MCF 10A (cell line): ENCODE results near the gene ZBTB12. TPM values are rescaled to one million over a fixed set of nuclear protein-coding genes. Genes with fewer than 3 reads are reported as not detected.

ENCODE experiments used
- BruUV-seq: library from RNA; stranded (reverse); fragments of 400-500 nt; replicated peaks from 2 replicates; lab custom pipeline; 2021; lab: Mats Ljungman, UMichigan
- CTCF ChIA-PET: fragments of 300-600 bp; sonication (Branson Sonifier 250); formaldehyde crosslinking; extraction: SDS; loops from one replicate; lab custom pipeline; 2021; ENCODE audit warnings: antibody characterized with exemption, inconsistent platforms; lab: Yijun Ruan, JAX
- POLR2A ChIA-PET: fragments of 300-600, 350-650 bp; sonication (Branson Sonifier 250); formaldehyde crosslinking; extraction: SDS; loops from one replicate; lab custom pipeline; 2020; ENCODE audit warnings: antibody characterized with exemption, inconsistent platforms; lab: Yijun Ruan, JAX
- DNase-seq: peaks from one replicate; pipeline ENCODE4 v3.0.0-alpha.2; 2018; ENCODE audit not compliant: unreplicated experiment
- H3K27ac Mint-ChIP-seq: one replicate; pipeline ENCODE4 v1.8.0; 2022; ENCODE audit warnings: mild to moderate bottlenecking, low read depth, mixed read lengths; ENCODE audit not compliant: unreplicated experiment
- H3K27me3 Mint-ChIP-seq: one replicate; pipeline ENCODE4 v1.8.0; 2022; ENCODE audit warnings: mixed read lengths; ENCODE audit not compliant: insufficient read depth, unreplicated experiment
- H3K36me3 Mint-ChIP-seq: one replicate; pipeline ENCODE4 v1.8.0; 2022; ENCODE audit warnings: mild to moderate bottlenecking, moderate library complexity, mixed read lengths; ENCODE audit not compliant: insufficient read depth, unreplicated experiment
- H3K4me1 Mint-ChIP-seq: one replicate; pipeline ENCODE4 v1.8.0; 2022; ENCODE audit warnings: mixed read lengths; ENCODE audit not compliant: insufficient read depth, unreplicated experiment
- H3K4me3 Mint-ChIP-seq: one replicate; pipeline ENCODE4 v1.8.0; 2022; ENCODE audit warnings: mild to moderate bottlenecking, moderate library complexity, mixed read lengths; ENCODE audit not compliant: unreplicated experiment
- H3K9me3 Mint-ChIP-seq: one replicate; pipeline ENCODE4 v1.8.0; 2022; ENCODE audit warnings: mixed read lengths; ENCODE audit not compliant: unreplicated experiment
- CTCF ChIP-seq: fragments of 200-600 bp; IDR thresholded peaks from one replicate; pipeline ENCODE4 v1.8.0; 2022; ENCODE audit warnings: antibody characterized with exemption, mild to moderate bottlenecking; ENCODE audit not compliant: unreplicated experiment
- intact Hi-C: fragments of 100-400 bp; cut with micrococcal nuclease; formaldehyde crosslinking; loops from 2 replicates; pipeline ENCODE4 v1.14.1; 2022
- total RNA-seq: library from RNA; stranded (reverse); gene quantifications from 2 replicates; pipeline ENCODE4 v1.2.3, GENCODE V29; 2022

The ZBTB12 gene
- total RNA-seq, 1 experiment from 2014 or later, result 3.6 TPM

DNA sequence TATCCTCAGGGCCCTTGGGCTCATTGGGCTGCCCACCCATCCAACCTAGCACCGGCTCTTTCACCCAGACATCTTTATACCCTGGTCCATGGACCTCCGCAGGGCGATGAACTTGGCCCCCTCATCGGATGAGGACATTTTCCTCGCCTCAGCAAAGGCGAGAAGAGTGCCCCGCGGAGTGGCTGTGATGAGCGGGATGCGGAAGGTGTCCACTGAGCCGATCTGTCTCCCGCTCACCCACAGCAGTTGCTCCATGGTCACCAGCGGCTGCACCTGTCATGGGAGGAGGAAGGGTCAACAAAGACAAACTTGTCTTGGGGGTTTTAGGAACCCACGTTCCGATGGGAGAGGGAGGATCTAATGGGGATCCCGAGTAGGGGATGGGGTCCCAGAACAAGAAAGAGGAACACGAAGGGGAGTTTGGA lies 40.0 kb downstream of the ZBTB12 start:
- no TSS peak for BruUV-seq
- ChIA-PET CTCF (interaction anchor here (0.6 kb wide), 1 partner anchor 23 kb away, joined by 3 read pairs; no protein-coding TSS in a partner anchor), POLR2A (interaction anchor here (0.6 to 2.4 kb wide), 13 partner anchors 12 to 1079 kb away, joined by 3 to 32 read pairs (median 5); partner anchors contain the start of genes HSPA1B, LY6G6C and VARS1)
- intact Hi-C loops, result loop anchor here (2.0 kb wide), 1 partner anchor 47 kb away; the partner anchor contains the start of genes HSPA1A and HSPA1L
- DNase-seq, result no peak
- Mint-ChIP-seq H3K4me3 (peak overlapping the region; percentile 89), H3K4me1 (peaks cover 10% of the 10 kb centered on the region), H3K36me3 (peaks cover 38% of the 10 kb centered on the region), H3K27ac (peak overlapping the region; percentile 66), H3K9me3 (no peaks in the 10 kb centered on the region), H3K27me3 (no peaks in the 10 kb centered on the region)
- no peak for TF ChIP-seq CTCF

DNA sequence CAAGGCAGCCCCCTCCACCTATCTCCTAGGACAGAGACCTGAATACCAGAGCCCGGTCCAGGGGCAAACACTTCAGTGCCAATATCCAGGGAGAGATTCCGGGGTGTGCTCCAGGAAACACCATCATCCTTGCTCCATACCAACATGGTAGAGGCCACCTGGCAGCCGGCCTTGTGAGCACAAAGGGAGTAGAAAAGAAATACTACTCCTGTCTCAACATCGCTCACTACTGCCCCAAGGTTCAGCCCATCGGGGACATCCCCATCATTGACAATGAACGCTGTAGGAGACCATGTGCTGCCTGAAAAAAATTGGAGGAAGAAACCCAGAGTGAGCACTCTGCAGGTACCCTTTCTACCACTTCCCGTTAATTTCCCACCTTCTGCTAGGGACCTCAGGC lies 40.7 kb downstream of the ZBTB12 start:
- no peak overlapping the region for H3K27ac Mint-ChIP-seq
- no peaks in the 10 kb centered on the region for H3K9me3 Mint-ChIP-seq
- no peak overlapping the region for H3K4me3 Mint-ChIP-seq
- BruUV-seq, result no TSS peak
- no peak for DNase-seq
- ChIA-PET POLR2A (interaction anchor here (0.7 kb wide), 1 partner anchor 158 kb away, joined by 3 read pairs; the partner anchor contains the start of gene ABHD16A), CTCF (no interaction called here)
- peaks cover 10% of the 10 kb centered on the region for H3K4me1 Mint-ChIP-seq
- TF ChIP-seq CTCF, result no peak
- peaks cover 40% of the 10 kb centered on the region for H3K36me3 Mint-ChIP-seq
- intact Hi-C loops, result no loop called here
- H3K27me3 Mint-ChIP-seq, result no peaks in the 10 kb centered on the region

DNA sequence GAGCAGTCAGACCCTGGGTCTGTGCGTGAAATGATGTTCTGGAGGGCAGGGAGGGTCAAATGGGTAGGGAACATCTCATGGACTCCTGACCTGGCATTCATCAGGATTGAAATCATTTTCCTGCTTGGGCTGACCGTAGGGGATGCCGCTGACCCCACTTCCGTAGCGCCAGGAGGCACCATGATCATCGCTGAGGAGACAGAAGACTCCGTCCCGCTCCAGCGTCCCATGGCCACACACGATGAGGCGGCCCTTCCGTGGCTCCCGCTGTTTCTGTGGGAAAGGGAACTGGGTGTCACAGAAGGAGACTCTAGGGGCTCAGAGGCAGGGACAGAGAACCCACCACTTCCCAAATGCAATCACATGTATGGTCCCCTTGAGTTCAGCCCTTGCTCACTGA lies 41.5 kb downstream of the ZBTB12 start:
- H3K4me3 Mint-ChIP-seq, result no peak overlapping the region
- DNase-seq, result no peak
- no TSS peak for BruUV-seq
- intact Hi-C loops, result no loop called here
- peaks cover 40% of the 10 kb centered on the region for H3K36me3 Mint-ChIP-seq
- CTCF ChIA-PET, result no interaction called here
- POLR2A ChIA-PET, result interaction anchor here (0.5 to 0.7 kb wide), 2 partner anchors 20 to 157 kb away, joined by 3 read pairs; partner anchors contain the start of gene ABHD16A
- no peak overlapping the region for H3K27ac Mint-ChIP-seq
- no peaks in the 10 kb centered on the region for H3K9me3 Mint-ChIP-seq
- H3K4me1 Mint-ChIP-seq, result peaks cover 10% of the 10 kb centered on the region
- no peaks in the 10 kb centered on the region for H3K27me3 Mint-ChIP-seq
- TF ChIP-seq CTCF, result no peak

GRCh38 chr6:31859923-31860322 lies 42.0 kb downstream of the ZBTB12 start:
- Mint-ChIP-seq H3K4me3 (no peak overlapping the region), H3K9me3 (no peaks in the 10 kb centered on the region), H3K4me1 (peaks cover 10% of the 10 kb centered on the region), H3K36me3 (peaks cover 40% of the 10 kb centered on the region), H3K27ac (no peak overlapping the region), H3K27me3 (no peaks in the 10 kb centered on the region)
- ChIA-PET POLR2A (no interaction called here), CTCF (interaction anchor here (1.1 to 1.2 kb wide), 2 partner anchors 28 to 92 kb away, joined by 3 read pairs; no protein-coding TSS in a partner anchor)
- DNase-seq, result no peak
- intact Hi-C loops, result no loop called here
- no peak for TF ChIP-seq CTCF
- BruUV-seq, result no TSS peak
